ENCODE results near the gene PGBD4.

The PGBD4 gene

GRCh38 chr15:34101366-34102174 is at the start of gene PGBD4, which contains the start of gene EMC7:
Gene PGBD4 (plus strand): TSS chr15:34102083. CDS start chr15:34102532, 449 bp downstream.
Gene EMC7 (minus strand): TSS chr15:34101862. CDS start chr15:34101839, 23 bp downstream.
- Mint-ChIP-seq H3K9me3 (peaks cover 20% of the 10 kb centered on the region), H3K4me3 (peak within 1 kb of the TSS; percentile 100), H3K27ac (peak within 1 kb of the TSS; percentile 99), H3K27me3 (no peaks in the 10 kb centered on the region), H3K4me1 (ENCODE audit: low read depth) (peaks cover 43% of the 10 kb centered on the region), H3K36me3 (ENCODE audit: low read depth) (peaks cover 56% of the 10 kb centered on the region)
- peak; percentile 99 for DNase-seq

GRCh38 chr15:34054081-34054707 is 47.7 kb upstream of the PGBD4 start:
- H3K27me3 Mint-ChIP-seq = no peaks in the 10 kb centered on the region
- no peak for DNase-seq
- H3K36me3 Mint-ChIP-seq (ENCODE audit: low read depth) = peaks cover 17% of the 10 kb centered on the region
- H3K9me3 Mint-ChIP-seq = peaks cover 18% of the 10 kb centered on the region
- no peaks in the 10 kb centered on the region for H3K4me1 Mint-ChIP-seq (ENCODE audit: low read depth)
- H3K27ac Mint-ChIP-seq = no peak overlapping the region
- no peak overlapping the region for H3K4me3 Mint-ChIP-seq

GRCh38 chr15:34055868-34056595 is 45.9 kb upstream of the PGBD4 start:
- H3K9me3 Mint-ChIP-seq = peaks cover 8% of the 10 kb centered on the region
- DNase-seq = no peak
- no peaks in the 10 kb centered on the region for H3K27me3 Mint-ChIP-seq
- peaks cover 4% of the 10 kb centered on the region for H3K36me3 Mint-ChIP-seq (ENCODE audit: low read depth)
- no peak overlapping the region for H3K4me3 Mint-ChIP-seq
- no peak overlapping the region for H3K27ac Mint-ChIP-seq
- no peaks in the 10 kb centered on the region for H3K4me1 Mint-ChIP-seq (ENCODE audit: low read depth)

- DNase-seq = no peak
- Mint-ChIP-seq H3K4me3 (no peak overlapping the region), H3K36me3 (ENCODE audit: low read depth) (no peaks in the 10 kb centered on the region)
Observed at GRCh38 chr15:34056911-34057310, 45.0 kb upstream of the PGBD4 start.

GRCh38 chr15:34059476-34059875 is 42.4 kb upstream of the PGBD4 start:
- Mint-ChIP-seq H3K36me3 (ENCODE audit: low read depth) (no peaks in the 10 kb centered on the region), H3K27me3 (no peaks in the 10 kb centered on the region), H3K27ac (no peak overlapping the region), H3K4me3 (no peak overlapping the region), H3K4me1 (ENCODE audit: low read depth) (peaks cover 5% of the 10 kb centered on the region), H3K9me3 (no peaks in the 10 kb centered on the region)
- no peak for DNase-seq

More at GRCh38 chr15:34056911-34057310, 45.0 kb upstream of the PGBD4 start:
- Mint-ChIP-seq H3K27me3 (no peaks in the 10 kb centered on the region), H3K27ac (no peak overlapping the region), H3K9me3 (no peaks in the 10 kb centered on the region), H3K4me1 (ENCODE audit: low read depth) (peaks cover 2% of the 10 kb centered on the region)

GRCh38 chr15:34059946-34060345 is 41.9 kb upstream of the PGBD4 start:
- no peak overlapping the region for H3K4me3 Mint-ChIP-seq
- peaks cover 5% of the 10 kb centered on the region for H3K4me1 Mint-ChIP-seq (ENCODE audit: low read depth)
- no peaks in the 10 kb centered on the region for H3K9me3 Mint-ChIP-seq
- DNase-seq = no peak
- H3K36me3 Mint-ChIP-seq (ENCODE audit: low read depth) = no peaks in the 10 kb centered on the region
- H3K27ac Mint-ChIP-seq = no peak overlapping the region
- no peaks in the 10 kb centered on the region for H3K27me3 Mint-ChIP-seq

GRCh38 chr15:34064438-34064837 is 37.4 kb upstream of the PGBD4 start:
- no peak for DNase-seq
- Mint-ChIP-seq H3K36me3 (ENCODE audit: low read depth) (no peaks in the 10 kb centered on the region), H3K27me3 (no peaks in the 10 kb centered on the region), H3K27ac (peak overlapping the region; percentile 53), H3K4me3 (no peak overlapping the region), H3K4me1 (ENCODE audit: low read depth) (peaks cover 5% of the 10 kb centered on the region), H3K9me3 (no peaks in the 10 kb centered on the region)

- Mint-ChIP-seq H3K27ac (no peak overlapping the region), H3K4me3 (no peak overlapping the region), H3K36me3 (ENCODE audit: low read depth) (no peaks in the 10 kb centered on the region), H3K27me3 (no peaks in the 10 kb centered on the region), H3K9me3 (no peaks in the 10 kb centered on the region), H3K4me1 (ENCODE audit: low read depth) (peaks cover 5% of the 10 kb centered on the region)
- DNase-seq = no peak
Observed at GRCh38 chr15:34065261-34065660, 36.6 kb upstream of the PGBD4 start.

GRCh38 chr15:34065941-34066340 is 35.9 kb upstream of the PGBD4 start:
- no peak overlapping the region for H3K4me3 Mint-ChIP-seq
- peaks cover 5% of the 10 kb centered on the region for H3K4me1 Mint-ChIP-seq (ENCODE audit: low read depth)

GRCh38 chr15:34070003-34070402 is 31.9 kb upstream of the PGBD4 start:
- no peaks in the 10 kb centered on the region for H3K27me3 Mint-ChIP-seq
- H3K4me1 Mint-ChIP-seq (ENCODE audit: low read depth) = no peaks in the 10 kb centered on the region
- no peaks in the 10 kb centered on the region for H3K9me3 Mint-ChIP-seq
- H3K36me3 Mint-ChIP-seq (ENCODE audit: low read depth) = no peaks in the 10 kb centered on the region
- no peak for DNase-seq
- H3K27ac Mint-ChIP-seq = no peak overlapping the region
- H3K4me3 Mint-ChIP-seq = no peak overlapping the region

More at GRCh38 chr15:34065941-34066340, 35.9 kb upstream of the PGBD4 start:
- H3K27me3 Mint-ChIP-seq = no peaks in the 10 kb centered on the region
- H3K9me3 Mint-ChIP-seq = no peaks in the 10 kb centered on the region
- no peak overlapping the region for H3K27ac Mint-ChIP-seq
- DNase-seq = no peak
- H3K36me3 Mint-ChIP-seq (ENCODE audit: low read depth) = no peaks in the 10 kb centered on the region

- Mint-ChIP-seq H3K36me3 (ENCODE audit: low read depth) (no peaks in the 10 kb centered on the region), H3K4me3 (no peak overlapping the region), H3K9me3 (no peaks in the 10 kb centered on the region), H3K27me3 (no peaks in the 10 kb centered on the region), H3K4me1 (ENCODE audit: low read depth) (no peaks in the 10 kb centered on the region), H3K27ac (no peak overlapping the region)
- no peak for DNase-seq
Observed at GRCh38 chr15:34076785-34077184, 25.1 kb upstream of the PGBD4 start.

- no peak for DNase-seq
- Mint-ChIP-seq H3K4me3 (no peak overlapping the region), H3K27me3 (no peaks in the 10 kb centered on the region), H3K4me1 (ENCODE audit: low read depth) (no peaks in the 10 kb centered on the region), H3K36me3 (ENCODE audit: low read depth) (peaks cover 14% of the 10 kb centered on the region), H3K27ac (no peak overlapping the region), H3K9me3 (no peaks in the 10 kb centered on the region)
Observed at GRCh38 chr15:34078900-34079299, 23.0 kb upstream of the PGBD4 start.

- H3K4me3 Mint-ChIP-seq = no peak overlapping the region
- H3K36me3 Mint-ChIP-seq (ENCODE audit: low read depth) = peaks cover 24% of the 10 kb centered on the region
- H3K4me1 Mint-ChIP-seq (ENCODE audit: low read depth) = no peaks in the 10 kb centered on the region
- no peak overlapping the region for H3K27ac Mint-ChIP-seq
- no peaks in the 10 kb centered on the region for H3K9me3 Mint-ChIP-seq
- DNase-seq = no peak
- no peaks in the 10 kb centered on the region for H3K27me3 Mint-ChIP-seq
Observed at GRCh38 chr15:34079904-34080303, 22.0 kb upstream of the PGBD4 start.

- H3K27ac Mint-ChIP-seq = peak overlapping the region; percentile 3
- H3K9me3 Mint-ChIP-seq = no peaks in the 10 kb centered on the region
- no peak for DNase-seq
- H3K36me3 Mint-ChIP-seq (ENCODE audit: low read depth) = peaks cover 60% of the 10 kb centered on the region
- H3K27me3 Mint-ChIP-seq = no peaks in the 10 kb centered on the region
- H3K4me3 Mint-ChIP-seq = no peak overlapping the region
- no peaks in the 10 kb centered on the region for H3K4me1 Mint-ChIP-seq (ENCODE audit: low read depth)
Observed at GRCh38 chr15:34084086-34084485, 17.8 kb upstream of the PGBD4 start.

Data from activated T-cell treated with anti-CD3 and anti-CD28 coated beads, Interleukin-2, amount 50 U/mL, for 24 hours (primary cell).